Prostate gland (tissue), 2 donors: Measurements from ENCODE around the gene CTBP2. TPM values are rescaled to one million over a fixed set of nuclear protein-coding genes. Genes with fewer than 3 reads are reported as not detected.

Experiments used
- DNase-seq: peaks from one replicate; pipeline ENCODE4 v3.0.0-alpha.2; 2019; ENCODE audit warnings: low spot score
- H3K27ac ChIP-seq, 2 donors: fragments of 200-600 bp; sonication (generic); 2 replicates each; pipeline ENCODE4 v1.5.1; 2017 to 2019
- H3K27me3 ChIP-seq: fragments of 200-600 bp; sonication (generic); replicated peaks from 2 replicates; pipeline ENCODE4 v1.5.1; 2019; ENCODE audit not compliant: insufficient read depth
- H3K36me3 ChIP-seq, 2 donors: fragments of 200-600 bp; sonication (generic); 1 replicate in 1 of 2; 2 replicates in 1 of 2; pipeline versions ENCODE4 v1.5.1 to v1.8.1; 2017 to 2019
- H3K4me1 ChIP-seq: fragments of 200-600 bp; sonication (generic); replicated peaks from 2 replicates; pipeline ENCODE4 v1.5.1; 2019
- H3K4me3 ChIP-seq, 2 donors: fragments of 200-600 bp; sonication (generic); 2 replicates each; pipeline ENCODE4 v1.5.1; 2017 to 2019
- H3K9me3 ChIP-seq: fragments of 200-600 bp; sonication (generic); 2 replicates; pipeline ENCODE4 v1.5.1; 2017
- POLR2A ChIP-seq: fragments of 450-650 bp; IDR thresholded peaks from one replicate; pipeline ENCODE4 v1.6.1; 2016; ENCODE audit warnings: antibody characterized with exemption, mild to moderate bottlenecking
- POLR2AphosphoS5 ChIP-seq: sonication (generic); formaldehyde crosslinking; IDR thresholded peaks from one replicate; pipeline ENCODE4 v1.6.1; 2017; ENCODE audit warnings: antibody characterized with exemption
- WGBS: methylation state at CpG from one replicate; pipeline ENCODE4 v1.1.5; 2018; 5-methylcytosine and 5-hydroxymethylcytosine counted together
- intact Hi-C: fragments of 100-400 bp; cut with DNase I; formaldehyde crosslinking; loops from one replicate; pipeline ENCODE4 v1.14.2; 2022
- total RNA-seq, 2 donors: library from RNA; depleted of rRNA; stranded (reverse); fragments of >200 nt; gene quantifications; one replicate each; pipeline ENCODE4 v1.1.0, GENCODE V29; 2016
- TF ChIP-seq, protein P1 (sequence below), 4 experiments: fragments of 200-600 bp in 2 of 4; fragments of 450-650 bp in 2 of 4; sonication (generic) in 2 of 4; IDR thresholded peaks; 1 replicate in 3 of 4; 2 replicates in 1 of 4; pipeline ENCODE4 v1.5.1; 2016 to 2019; ENCODE audit warnings: antibody characterized with exemption in 4 of 4, mild to moderate bottlenecking in 2 of 4, moderate library complexity in 2 of 4

The CTBP2 gene
- total RNA-seq, 2 donors from 2014 or later: 70.2 to 89.7 TPM

DNA sequence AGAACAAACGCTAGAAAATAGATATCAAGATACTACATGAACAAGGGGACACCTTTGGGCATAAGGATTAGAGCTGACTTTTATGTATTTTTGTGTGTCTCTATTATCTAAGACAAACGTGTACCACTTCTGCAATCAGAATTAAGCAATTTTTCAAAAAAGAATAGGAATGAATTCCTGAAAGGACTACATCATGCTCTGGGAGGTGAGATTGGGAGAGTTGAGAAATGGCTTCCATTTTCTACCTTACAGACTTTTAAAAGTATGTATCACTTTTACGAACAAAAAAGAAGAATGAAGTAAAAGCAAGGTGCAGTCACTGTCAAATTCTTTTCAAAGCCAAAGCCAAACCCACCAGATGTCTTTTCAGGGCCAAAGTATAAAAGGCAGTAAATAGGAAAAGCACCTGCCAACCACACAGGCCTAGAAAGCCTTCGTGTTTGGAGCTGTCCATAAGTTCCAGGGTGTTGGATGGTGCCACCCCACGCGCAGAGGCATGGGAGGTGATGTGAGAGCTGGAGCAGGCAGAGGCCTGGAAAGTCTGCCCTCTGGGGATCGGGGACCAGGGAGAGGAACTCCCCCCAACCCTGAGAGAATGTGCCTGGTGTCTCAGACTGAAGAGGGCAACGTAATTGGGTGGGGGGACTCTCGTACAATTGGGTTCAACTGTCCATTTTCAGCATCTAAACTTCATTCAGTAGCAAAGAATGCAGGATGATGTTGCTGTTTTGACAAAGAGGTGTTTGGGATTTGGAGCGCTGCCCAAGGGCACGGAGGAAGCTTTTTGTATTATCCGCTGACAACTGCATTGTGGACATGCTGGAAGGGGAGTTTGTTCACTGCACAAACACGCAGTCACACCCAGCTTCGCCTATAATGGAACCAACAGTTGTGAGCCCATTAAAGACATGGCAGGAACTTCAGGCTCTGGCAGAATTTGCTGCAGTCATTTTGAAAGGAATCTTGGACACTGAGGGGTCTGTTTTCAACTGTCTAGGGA lies 17.6 kb upstream of the CTBP2 start:
- H3K36me3 ChIP-seq: no peaks in the 10 kb centered on the region
- H3K4me3 ChIP-seq: no peak overlapping the region
- WGBS: 79% methylated on average over 14 of the region's 14 CpGs
- H3K27me3 ChIP-seq: no peaks in the 10 kb centered on the region
- no peaks in the 10 kb centered on the region for H3K9me3 ChIP-seq
- TF ChIP-seq, protein P1, sequence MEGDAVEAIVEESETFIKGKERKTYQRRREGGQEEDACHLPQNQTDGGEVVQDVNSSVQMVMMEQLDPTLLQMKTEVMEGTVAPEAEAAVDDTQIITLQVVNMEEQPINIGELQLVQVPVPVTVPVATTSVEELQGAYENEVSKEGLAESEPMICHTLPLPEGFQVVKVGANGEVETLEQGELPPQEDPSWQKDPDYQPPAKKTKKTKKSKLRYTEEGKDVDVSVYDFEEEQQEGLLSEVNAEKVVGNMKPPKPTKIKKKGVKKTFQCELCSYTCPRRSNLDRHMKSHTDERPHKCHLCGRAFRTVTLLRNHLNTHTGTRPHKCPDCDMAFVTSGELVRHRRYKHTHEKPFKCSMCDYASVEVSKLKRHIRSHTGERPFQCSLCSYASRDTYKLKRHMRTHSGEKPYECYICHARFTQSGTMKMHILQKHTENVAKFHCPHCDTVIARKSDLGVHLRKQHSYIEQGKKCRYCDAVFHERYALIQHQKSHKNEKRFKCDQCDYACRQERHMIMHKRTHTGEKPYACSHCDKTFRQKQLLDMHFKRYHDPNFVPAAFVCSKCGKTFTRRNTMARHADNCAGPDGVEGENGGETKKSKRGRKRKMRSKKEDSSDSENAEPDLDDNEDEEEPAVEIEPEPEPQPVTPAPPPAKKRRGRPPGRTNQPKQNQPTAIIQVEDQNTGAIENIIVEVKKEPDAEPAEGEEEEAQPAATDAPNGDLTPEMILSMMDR (IDR thresholded peaks at IDR 0.05): no peak
- no peak for TF ChIP-seq POLR2A
- TF ChIP-seq POLR2AphosphoS5: no peak
- no peak for DNase-seq
- no peak overlapping the region for H3K27ac ChIP-seq
- H3K4me1 ChIP-seq: no peaks in the 10 kb centered on the region
- intact Hi-C loops: no loop called here

DNA sequence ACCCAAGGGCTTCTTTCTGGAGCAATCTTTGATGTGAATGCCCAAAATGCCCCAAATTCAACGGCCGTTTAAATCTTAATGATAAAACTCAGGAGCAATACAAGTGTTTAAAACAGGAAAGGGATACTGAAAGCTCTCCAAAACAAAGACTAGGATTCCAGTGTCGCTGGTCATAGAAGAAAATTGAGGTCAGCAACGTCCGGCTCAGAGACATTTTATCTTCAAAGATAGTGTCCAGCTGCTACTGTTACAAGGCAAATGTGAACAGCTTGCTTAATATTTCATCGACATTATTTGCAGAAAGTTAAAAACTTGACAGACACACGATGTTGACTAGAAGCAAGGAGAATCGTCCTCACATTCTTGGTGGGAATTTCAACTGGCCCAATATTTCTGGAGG lies 15.4 kb upstream of the CTBP2 start:
- 45% methylated on average over 8 of the region's 8 CpGs for WGBS
- no peak overlapping the region for H3K27ac ChIP-seq
- TF ChIP-seq POLR2A: no peak
- TF ChIP-seq POLR2AphosphoS5: no peak
- TF ChIP-seq, protein P1 (IDR thresholded peaks at IDR 0.05): no peak

DNA sequence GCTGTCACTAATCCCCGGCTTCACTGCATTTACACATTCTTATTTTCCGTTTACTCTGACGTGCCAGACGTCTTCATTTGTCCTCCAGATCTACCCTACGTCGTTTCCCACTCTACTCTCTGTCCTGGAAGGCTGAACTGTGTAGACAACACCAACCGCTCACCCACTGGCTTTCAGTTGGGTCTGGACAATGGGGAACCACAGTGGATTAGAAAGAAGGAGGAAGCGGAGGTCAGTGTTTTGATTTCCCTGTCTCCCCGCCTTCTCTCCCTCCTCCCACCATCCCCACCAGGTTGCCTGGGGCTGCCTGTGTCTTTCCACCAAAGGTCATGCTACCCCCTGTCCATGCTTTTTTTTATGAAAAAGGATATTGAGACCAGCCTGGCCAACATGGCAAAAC lies 14.0 kb upstream of the CTBP2 start:
- Histone ChIP-seq H3K27ac (no peak overlapping the region), H3K4me1 (no peaks in the 10 kb centered on the region), H3K4me3 (no peak overlapping the region), H3K27me3 (no peaks in the 10 kb centered on the region), H3K36me3 (no peaks in the 10 kb centered on the region), H3K9me3 (no peaks in the 10 kb centered on the region)
- intact Hi-C loops: no loop called here
- DNase-seq: no peak
- TF ChIP-seq POLR2AphosphoS5 (no peak), POLR2A (no peak)
- TF ChIP-seq, protein P1 (IDR thresholded peaks at IDR 0.05): no peak
- 63% methylated on average over 9 of the region's 9 CpGs for WGBS

More for the DNA sequence above, 15.4 kb upstream of the CTBP2 start:
- Histone ChIP-seq H3K4me3 (no peak overlapping the region), H3K9me3 (no peaks in the 10 kb centered on the region), H3K36me3 (no peaks in the 10 kb centered on the region), H3K4me1 (no peaks in the 10 kb centered on the region), H3K27me3 (no peaks in the 10 kb centered on the region)
- no peak for DNase-seq
- intact Hi-C loops: no loop called here

DNA sequence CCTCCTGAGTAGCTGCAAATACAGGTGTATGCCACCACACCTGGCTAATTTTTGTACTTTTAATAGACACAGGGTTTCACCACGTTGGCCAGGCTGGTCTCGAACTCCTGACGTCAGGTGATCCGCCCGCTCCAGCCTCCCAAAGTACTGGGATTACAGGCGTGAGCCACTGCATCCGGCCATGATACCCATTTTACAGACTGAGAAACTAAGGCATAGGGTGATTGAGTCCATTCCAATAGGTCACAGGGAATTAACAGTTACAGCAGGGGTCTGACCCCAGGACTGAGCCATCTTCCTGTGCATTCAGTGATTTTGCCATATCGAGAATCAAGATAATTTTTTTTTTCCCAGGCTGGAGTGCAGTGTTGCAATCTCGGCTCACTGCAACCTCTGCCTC lies 12.3 kb upstream of the CTBP2 start:
- Histone ChIP-seq H3K4me1 (no peaks in the 10 kb centered on the region), H3K27ac (no peak overlapping the region), H3K27me3 (no peaks in the 10 kb centered on the region), H3K9me3 (no peaks in the 10 kb centered on the region), H3K4me3 (no peak overlapping the region), H3K36me3 (no peaks in the 10 kb centered on the region)
- DNase-seq: no peak
- WGBS: 92% methylated on average over 9 of the region's 9 CpGs
- intact Hi-C loops: no loop called here
- no peak for TF ChIP-seq POLR2A
- TF ChIP-seq, protein P1 (IDR thresholded peaks at IDR 0.05): no peak
- no peak for TF ChIP-seq POLR2AphosphoS5
